NCI-H187 (cell line): ENCODE data around the gene FTH1.
A peak's percentile ranks its signal among the peaks of the same experiment; 100 is the strongest.

Source experiments
- DNase-seq, 2 experiments: peaks; one replicate each; lab custom pipeline; 2025; lab: John Stamatoyannopoulos, UW

The FTH1 gene

GRCh38 chr11:61948505-61948904 is 18.9 kb downstream of the FTH1 start:
- no peak for DNase-seq

- DNase-seq, result peak; percentile 35 to 59
These were observed 19.8 kb downstream of the FTH1 start for GRCh38 chr11:61947486-61948210.

GRCh38 chr11:61946894-61947293 is 20.5 kb downstream of the FTH1 start:
- no peak for DNase-seq

GRCh38 chr11:61945191-61945590 is 22.2 kb downstream of the FTH1 start:
- no peak for DNase-seq

GRCh38 chr11:61940466-61940865 is 27.0 kb downstream of the FTH1 start:
- no peak for DNase-seq

GRCh38 chr11:61935861-61936260 is 31.6 kb downstream of the FTH1 start:
- no peak for DNase-seq

- no peak for DNase-seq
These were observed 36.5 kb downstream of the FTH1 start for GRCh38 chr11:61930933-61931332.

DNA sequence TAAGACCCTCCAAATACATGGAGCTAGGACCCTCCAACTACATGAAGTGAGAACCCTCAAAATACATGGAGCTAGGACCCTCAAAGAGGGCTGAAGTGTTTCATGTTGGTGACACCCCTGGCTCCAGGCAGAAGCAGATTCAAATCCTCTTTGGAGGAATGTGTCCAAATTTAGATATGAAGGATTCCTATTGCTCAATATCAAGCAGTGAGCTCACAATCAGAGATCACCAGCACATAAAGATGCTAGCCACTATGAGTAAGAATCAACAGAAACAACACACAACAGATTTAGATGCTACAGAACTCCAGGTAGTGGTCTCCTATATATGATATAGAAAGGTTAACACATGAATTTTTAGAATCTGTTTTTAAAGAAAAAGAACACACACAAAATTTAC is 38.8 kb downstream of the FTH1 start:
- no peak for DNase-seq

DNA sequence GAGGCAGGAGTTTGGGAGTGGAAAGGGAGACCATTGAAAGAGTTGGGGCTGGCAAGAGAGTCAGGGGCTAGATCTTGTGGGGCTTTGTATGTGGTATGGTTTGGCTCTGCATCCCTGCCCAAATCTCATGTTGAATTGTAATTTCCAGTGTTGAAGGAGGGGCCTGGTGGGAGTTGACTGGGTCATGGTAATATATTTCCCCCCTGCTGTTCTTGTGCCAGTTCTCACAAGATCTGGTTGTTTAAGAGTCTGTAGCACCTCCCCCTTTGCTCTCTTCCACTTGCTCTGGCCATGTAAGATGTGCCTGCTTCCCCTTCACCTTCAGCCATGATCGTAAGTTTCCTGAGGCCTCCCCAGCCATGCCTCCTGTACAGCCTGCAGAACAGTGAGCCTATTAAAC is 39.9 kb downstream of the FTH1 start:
- no peak for DNase-seq

DNA sequence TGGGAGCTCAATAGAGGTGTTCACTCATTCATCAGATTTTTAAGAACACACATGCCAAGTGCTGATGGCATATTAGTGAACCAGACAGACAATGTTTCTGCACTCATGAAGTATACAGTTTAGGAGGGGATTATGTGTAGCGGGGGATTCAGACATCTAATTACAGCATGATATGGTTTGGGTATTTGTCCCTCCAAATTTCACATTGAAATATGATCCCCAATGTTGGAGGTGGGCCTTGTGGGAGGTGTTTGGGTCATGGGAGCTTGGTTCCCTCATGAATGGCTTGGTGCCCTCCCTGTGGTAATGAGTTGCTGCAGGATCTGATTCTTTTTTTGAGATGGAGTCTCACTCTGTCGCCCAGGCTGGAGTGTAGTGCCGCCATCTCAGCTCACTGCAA is 41.2 kb downstream of the FTH1 start:
- no peak for DNase-seq

- no peak for DNase-seq
These were observed 41.7 kb downstream of the FTH1 start for GRCh38 chr11:61925736-61926135.

GRCh38 chr11:61924064-61924455 is 43.4 kb downstream of the FTH1 start:
- DNase-seq, result no peak

DNA sequence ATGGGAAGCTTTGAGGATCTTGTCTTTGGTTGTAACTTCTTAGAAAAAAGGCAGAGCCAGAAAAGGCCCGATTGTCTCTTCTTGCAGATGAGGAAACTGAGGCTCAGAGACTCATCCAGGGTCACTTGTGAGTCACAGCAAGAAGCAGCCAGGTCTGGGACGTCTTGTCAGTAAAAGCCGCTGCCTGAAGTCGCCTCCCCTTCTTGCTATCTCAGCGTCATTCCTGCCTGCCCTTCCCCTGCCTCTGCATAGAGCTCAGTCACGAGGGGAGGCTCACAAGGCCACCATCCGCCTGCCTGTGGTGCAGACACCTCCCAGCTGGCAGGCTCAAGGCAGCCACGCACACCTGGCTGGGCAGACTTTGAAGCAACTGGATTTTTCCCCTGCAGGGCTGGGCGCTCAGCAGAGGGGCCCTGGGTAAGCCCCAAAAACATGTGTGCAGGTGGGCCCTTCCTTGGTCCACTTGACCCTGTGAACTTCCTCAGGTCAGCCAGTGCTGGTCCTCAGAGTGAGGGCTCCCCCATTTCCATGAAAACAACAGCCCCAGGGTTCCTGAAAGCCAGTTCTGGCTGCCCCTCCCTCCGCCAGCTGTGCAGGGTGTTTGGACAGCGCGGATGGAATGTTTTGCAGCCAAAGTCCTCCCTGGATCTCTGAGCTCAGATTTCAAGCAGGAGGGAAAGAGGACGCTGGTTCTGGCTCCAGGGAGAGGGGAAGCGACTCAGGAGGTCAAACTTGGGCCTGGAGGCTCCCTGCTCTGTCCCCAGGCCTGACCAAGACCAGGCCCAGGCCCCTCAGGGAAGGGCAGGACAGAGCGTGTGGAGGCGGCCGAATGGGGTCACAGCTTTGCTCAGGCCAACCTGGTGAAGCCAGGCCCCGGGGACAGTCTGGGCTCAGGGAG is 44.0 kb downstream of the FTH1 start:
- DNase-seq, result no peak

- no peak for DNase-seq
These were observed 44.9 kb downstream of the FTH1 start for GRCh38 chr11:61922539-61922938.

DNA sequence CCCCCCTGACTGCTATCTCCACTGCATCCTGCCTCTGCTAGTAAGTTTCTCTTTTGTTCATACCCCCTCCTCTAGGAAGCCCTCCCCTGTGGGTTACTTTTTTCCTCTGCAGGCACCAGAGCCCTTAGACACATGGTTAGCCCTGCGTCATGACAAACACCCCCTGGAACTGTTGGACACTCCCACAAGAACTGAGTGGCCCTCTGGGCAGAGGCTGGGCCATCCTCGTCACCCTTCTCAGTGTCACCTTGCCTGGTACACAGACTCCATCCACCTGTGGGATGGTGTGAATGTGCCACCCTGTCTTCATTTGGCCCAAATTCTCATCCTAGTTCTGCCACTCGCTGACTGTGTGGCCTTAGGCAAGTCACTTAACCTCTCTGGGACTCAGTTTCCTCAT is 46.0 kb downstream of the FTH1 start:
- no peak for DNase-seq

- no peak for DNase-seq
These were observed 47.5 kb downstream of the FTH1 start for GRCh38 chr11:61919705-61920631.

GRCh38 chr11:61918938-61919704 is 48.3 kb downstream of the FTH1 start:
- no peak for DNase-seq

DNA sequence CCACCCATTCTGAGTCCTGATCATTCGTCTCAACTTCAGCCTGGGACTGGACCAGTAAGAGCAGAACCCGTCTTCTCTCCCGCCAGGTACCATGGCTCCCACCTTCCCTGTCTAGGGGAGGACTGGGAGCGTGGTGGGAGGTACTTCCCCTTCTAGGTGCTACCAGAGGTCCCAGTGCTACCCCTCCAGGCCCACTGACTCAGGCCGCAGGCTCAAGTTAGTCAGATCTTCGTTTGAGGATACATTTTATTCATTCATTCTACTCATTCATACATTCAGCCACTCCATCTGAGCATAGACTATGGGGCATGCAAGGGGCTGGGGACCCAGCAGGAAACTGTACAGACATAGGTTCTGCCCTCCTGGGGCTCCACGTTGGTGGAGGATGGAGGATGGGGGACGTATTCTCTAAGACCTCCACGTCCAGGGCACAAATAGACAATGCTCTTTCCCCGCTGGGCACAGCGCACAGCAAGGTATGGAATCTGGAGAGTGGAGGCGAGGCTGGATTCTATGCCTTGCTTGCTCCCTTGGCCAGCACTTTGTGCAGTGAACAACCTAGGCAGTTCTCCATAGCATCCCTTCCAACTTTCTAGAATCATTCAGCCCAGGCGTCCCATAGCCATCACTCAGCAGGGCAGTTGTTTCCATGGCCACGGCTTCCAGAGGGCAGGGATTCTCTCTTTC is 49.0 kb downstream of the FTH1 start:
- DNase-seq, result no peak

- no peak for DNase-seq
These were observed 49.9 kb downstream of the FTH1 start, which contains the start of gene RAB3IL1 for GRCh38 chr11:61917334-61918109. Gene RAB3IL1, minus strand, starts transcription at chr11:61917566. Its CDS starts 199 bp downstream, at chr11:61917367.

GRCh38 chr11:61916737-61917333 is 50.6 kb downstream of the FTH1 start:
- no peak for DNase-seq
